Measurements from ENCODE around the gene ARHGEF1.

Gene ARHGEF1

DNA sequence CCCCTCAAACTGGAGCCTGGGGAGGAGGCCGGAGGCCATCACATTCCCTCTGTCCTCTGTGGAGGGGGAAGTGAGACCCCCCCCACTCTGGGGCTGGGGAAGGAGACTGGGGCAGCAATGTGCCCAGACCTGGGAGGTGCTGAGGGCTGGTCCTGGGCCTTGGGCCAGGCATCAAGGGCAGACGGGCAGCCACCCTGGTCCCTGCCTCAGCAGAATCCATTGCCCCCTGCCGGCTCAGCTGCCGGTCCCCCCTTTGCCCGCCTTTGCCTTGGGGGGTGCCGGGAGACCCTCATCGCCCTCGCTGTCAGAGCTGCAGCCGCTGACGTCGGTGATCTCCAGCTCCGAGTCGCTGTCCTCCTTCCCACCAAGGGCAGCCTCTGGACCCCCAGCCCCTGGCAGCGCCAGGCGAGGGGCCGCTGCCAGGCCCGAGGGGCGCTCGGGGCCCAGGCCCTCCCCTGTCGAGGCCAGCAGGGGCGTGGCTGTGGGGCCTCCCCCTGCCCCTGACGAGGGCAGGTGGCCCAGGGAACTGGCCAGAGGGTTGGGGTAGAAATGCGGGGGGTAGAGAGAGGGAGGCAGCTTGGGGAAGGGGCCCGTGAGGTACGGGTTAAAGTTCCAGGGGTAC is 25.1 kb downstream of the ARHGEF1 start:
- Histone ChIP-seq H3K27me3 (ENCODE audit: insufficient read depth, low read length, poor library complexity) (no peaks in the 10 kb centered on the region), H3K9ac (ENCODE audit: low read depth, low read length) (no peak overlapping the region), H4K20me1 (ENCODE audit: insufficient read depth, low read length) (peaks cover 56% of the 10 kb centered on the region), H3K4me3 (ENCODE audit: low read depth in 1 of 2, low read length in 2 of 2) (no peak overlapping the region), H2AFZ (ENCODE audit: low read depth, low read length) (no peak overlapping the region), H3K9me3 (ENCODE audit: insufficient read depth, low read length, severe bottlenecking) (no peaks in the 10 kb centered on the region), H3K79me2 (ENCODE audit: insufficient read depth, low read length) (no peaks in the 10 kb centered on the region), H3K36me3 (ENCODE audit: insufficient read depth, low read length) (peaks cover 69% of the 10 kb centered on the region), H3K4me2 (ENCODE audit: insufficient read depth, low read length) (no peak overlapping the region), H3K27ac (ENCODE audit: low read length) (no peak overlapping the region), H3K4me1 (ENCODE audit: insufficient read depth, low read length) (no peaks in the 10 kb centered on the region)
- no peak for DNase-seq
- TF ChIP-seq EZH2 (IDR thresholded peaks at IDR 0.05; ENCODE audit: borderline replicate concordance, low read depth, low read length, severe bottlenecking): no peak
- TF ChIP-seq, protein P1, sequence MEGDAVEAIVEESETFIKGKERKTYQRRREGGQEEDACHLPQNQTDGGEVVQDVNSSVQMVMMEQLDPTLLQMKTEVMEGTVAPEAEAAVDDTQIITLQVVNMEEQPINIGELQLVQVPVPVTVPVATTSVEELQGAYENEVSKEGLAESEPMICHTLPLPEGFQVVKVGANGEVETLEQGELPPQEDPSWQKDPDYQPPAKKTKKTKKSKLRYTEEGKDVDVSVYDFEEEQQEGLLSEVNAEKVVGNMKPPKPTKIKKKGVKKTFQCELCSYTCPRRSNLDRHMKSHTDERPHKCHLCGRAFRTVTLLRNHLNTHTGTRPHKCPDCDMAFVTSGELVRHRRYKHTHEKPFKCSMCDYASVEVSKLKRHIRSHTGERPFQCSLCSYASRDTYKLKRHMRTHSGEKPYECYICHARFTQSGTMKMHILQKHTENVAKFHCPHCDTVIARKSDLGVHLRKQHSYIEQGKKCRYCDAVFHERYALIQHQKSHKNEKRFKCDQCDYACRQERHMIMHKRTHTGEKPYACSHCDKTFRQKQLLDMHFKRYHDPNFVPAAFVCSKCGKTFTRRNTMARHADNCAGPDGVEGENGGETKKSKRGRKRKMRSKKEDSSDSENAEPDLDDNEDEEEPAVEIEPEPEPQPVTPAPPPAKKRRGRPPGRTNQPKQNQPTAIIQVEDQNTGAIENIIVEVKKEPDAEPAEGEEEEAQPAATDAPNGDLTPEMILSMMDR (IDR thresholded peaks at IDR 0.05; ENCODE audit: borderline replicate concordance, extremely low read depth, low read length, poor library complexity, severe bottlenecking): no peak
- no peak for ATAC-seq (ENCODE audit: insufficient read depth, low read depth)

DNA sequence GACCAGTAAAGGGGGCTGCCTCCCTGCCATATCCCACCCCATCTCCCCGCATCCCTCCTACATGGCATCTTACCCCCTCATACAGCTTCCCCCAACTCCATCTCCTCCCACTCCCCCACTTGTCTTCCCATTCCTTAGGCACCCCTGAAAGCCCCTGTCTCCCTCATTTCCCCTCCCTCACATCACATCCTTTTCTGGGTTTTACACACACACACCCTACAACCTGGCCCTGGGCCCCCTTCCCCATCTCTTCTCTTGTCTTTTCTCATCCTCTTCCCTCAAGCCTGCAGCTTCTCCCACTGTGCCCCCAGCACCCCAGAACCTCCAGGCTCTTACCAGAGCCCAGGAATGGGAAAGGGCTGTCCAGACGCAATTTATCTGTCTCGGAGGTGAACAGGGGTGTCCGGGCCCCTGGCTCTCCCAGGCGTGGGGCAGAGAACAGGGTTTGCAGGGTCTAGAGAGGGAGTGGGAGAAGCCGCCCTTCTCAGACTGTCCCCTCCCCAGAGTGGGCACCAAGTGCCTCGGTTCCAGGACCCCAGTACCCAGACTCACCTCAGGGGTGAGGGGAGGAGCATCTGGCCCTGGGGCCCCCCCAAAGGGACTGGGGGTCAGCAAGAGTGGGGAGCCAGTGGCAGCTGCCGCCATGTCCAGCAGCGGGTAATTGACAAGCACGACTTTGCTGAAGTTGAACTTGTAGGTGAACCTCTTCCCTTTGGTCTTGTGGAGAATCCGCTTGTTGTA is 25.9 kb downstream of the ARHGEF1 start:
- Histone ChIP-seq H3K9ac (ENCODE audit: low read depth, low read length) (no peak overlapping the region), H4K20me1 (ENCODE audit: insufficient read depth, low read length) (peaks cover 49% of the 10 kb centered on the region), H3K27me3 (ENCODE audit: insufficient read depth, low read length, poor library complexity) (no peaks in the 10 kb centered on the region), H3K36me3 (ENCODE audit: insufficient read depth, low read length) (peaks cover 61% of the 10 kb centered on the region), H3K9me3 (ENCODE audit: insufficient read depth, low read length, severe bottlenecking) (no peaks in the 10 kb centered on the region), H2AFZ (ENCODE audit: low read depth, low read length) (no peak overlapping the region), H3K79me2 (ENCODE audit: insufficient read depth, low read length) (no peaks in the 10 kb centered on the region), H3K4me2 (ENCODE audit: insufficient read depth, low read length) (no peak overlapping the region), H3K4me1 (ENCODE audit: insufficient read depth, low read length) (no peaks in the 10 kb centered on the region), H3K4me3 (ENCODE audit: low read depth in 1 of 2, low read length in 2 of 2) (no peak overlapping the region), H3K27ac (ENCODE audit: low read length) (no peak overlapping the region; the same call in 1 of the 2 replicates)
- TF ChIP-seq, protein P1 (IDR thresholded peaks at IDR 0.05; ENCODE audit: borderline replicate concordance, extremely low read depth, low read length, poor library complexity, severe bottlenecking): no peak
- no peak for TF ChIP-seq EZH2 (IDR thresholded peaks at IDR 0.05; ENCODE audit: borderline replicate concordance, low read depth, low read length, severe bottlenecking)
- DNase-seq (no peak), ATAC-seq (ENCODE audit: insufficient read depth, low read depth) (no peak)

DNA sequence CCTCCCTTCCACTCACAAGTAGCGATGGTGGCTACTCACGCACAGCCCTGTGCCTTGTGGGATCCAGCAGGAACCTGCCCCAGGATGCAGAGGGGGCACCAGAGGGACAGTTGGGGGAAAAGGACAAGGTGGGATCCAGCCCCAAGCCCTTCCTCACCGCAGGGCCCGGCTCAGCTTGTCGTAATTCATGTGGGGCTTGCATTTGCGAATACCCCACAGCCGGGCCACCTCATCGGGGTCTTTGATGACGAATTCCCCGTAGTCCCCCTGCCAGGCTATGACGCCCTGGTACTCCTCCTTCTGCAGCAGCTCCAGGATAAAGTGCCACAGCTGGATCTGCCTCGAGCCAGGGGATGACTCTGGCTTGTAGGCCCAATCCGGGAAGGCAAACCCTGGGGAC is 26.7 kb downstream of the ARHGEF1 start:
- Histone ChIP-seq H3K27ac (ENCODE audit: low read length) (no peak overlapping the region), H3K36me3 (ENCODE audit: insufficient read depth, low read length) (peaks cover 53% of the 10 kb centered on the region), H4K20me1 (ENCODE audit: insufficient read depth, low read length) (peaks cover 41% of the 10 kb centered on the region), H3K9ac (ENCODE audit: low read depth, low read length) (no peak overlapping the region), H2AFZ (ENCODE audit: low read depth, low read length) (no peak overlapping the region), H3K9me3 (ENCODE audit: insufficient read depth, low read length, severe bottlenecking) (no peaks in the 10 kb centered on the region), H3K27me3 (ENCODE audit: insufficient read depth, low read length, poor library complexity) (no peaks in the 10 kb centered on the region), H3K4me2 (ENCODE audit: insufficient read depth, low read length) (no peak overlapping the region), H3K4me3 (ENCODE audit: low read depth in 1 of 2, low read length in 2 of 2) (no peak overlapping the region), H3K79me2 (ENCODE audit: insufficient read depth, low read length) (no peaks in the 10 kb centered on the region), H3K4me1 (ENCODE audit: insufficient read depth, low read length) (no peaks in the 10 kb centered on the region)
- DNase-seq (no peak), ATAC-seq (ENCODE audit: insufficient read depth, low read depth) (no peak)
- TF ChIP-seq EZH2 (IDR thresholded peaks at IDR 0.05; ENCODE audit: borderline replicate concordance, low read depth, low read length, severe bottlenecking): no peak
- TF ChIP-seq, protein P1 (IDR thresholded peaks at IDR 0.05; ENCODE audit: borderline replicate concordance, extremely low read depth, low read length, poor library complexity, severe bottlenecking): no peak
